Breast epithelium (tissue), 3 donors: ENCODE data around the gene EFHC2.

ENCODE experiments used
- POLR2A ChIP-seq: fragments of 450-650 bp; IDR thresholded peaks from one replicate; pipeline ENCODE4 v1.6.1; 2016; ENCODE audit warnings: antibody characterized with exemption, mild to moderate bottlenecking, moderate library complexity
- POLR2AphosphoS5 ChIP-seq, 3 donors: sonication (generic); formaldehyde crosslinking; IDR thresholded peaks; one replicate each; pipeline ENCODE4 v1.6.1; 2017; ENCODE audit warnings: antibody characterized with exemption in 3 of 3
- TF ChIP-seq, protein P1 (sequence below), 3 donors: fragments of 450-650 bp; IDR thresholded peaks; one replicate each; pipeline ENCODE4 v1.5.1; 2016 to 2017; ENCODE audit warnings: antibody characterized with exemption in 3 of 3, mild to moderate bottlenecking in 3 of 3, moderate library complexity in 3 of 3

DNA sequence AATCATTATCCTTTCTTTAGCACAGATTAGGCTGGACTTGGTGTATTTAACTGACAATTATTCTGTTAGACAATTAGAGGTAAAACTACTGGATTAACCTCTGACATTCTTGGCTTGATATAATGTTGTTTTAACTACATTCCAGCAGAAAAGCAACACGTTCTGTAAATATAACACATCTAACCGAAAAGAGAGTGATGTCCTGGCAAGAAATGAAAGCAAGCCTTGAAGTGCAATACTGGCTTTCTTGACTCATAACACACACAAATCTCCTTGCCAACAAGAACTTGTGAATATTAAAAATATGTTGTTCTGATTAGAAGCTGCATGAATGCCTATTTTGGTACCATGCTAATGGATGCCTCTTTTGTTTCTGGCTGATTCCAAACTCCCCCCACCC, 76.4 kb downstream of the EFHC2 start:
- TF ChIP-seq, protein P1, sequence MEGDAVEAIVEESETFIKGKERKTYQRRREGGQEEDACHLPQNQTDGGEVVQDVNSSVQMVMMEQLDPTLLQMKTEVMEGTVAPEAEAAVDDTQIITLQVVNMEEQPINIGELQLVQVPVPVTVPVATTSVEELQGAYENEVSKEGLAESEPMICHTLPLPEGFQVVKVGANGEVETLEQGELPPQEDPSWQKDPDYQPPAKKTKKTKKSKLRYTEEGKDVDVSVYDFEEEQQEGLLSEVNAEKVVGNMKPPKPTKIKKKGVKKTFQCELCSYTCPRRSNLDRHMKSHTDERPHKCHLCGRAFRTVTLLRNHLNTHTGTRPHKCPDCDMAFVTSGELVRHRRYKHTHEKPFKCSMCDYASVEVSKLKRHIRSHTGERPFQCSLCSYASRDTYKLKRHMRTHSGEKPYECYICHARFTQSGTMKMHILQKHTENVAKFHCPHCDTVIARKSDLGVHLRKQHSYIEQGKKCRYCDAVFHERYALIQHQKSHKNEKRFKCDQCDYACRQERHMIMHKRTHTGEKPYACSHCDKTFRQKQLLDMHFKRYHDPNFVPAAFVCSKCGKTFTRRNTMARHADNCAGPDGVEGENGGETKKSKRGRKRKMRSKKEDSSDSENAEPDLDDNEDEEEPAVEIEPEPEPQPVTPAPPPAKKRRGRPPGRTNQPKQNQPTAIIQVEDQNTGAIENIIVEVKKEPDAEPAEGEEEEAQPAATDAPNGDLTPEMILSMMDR (IDR thresholded peaks at IDR 0.05), result no peak
- no peak for TF ChIP-seq POLR2AphosphoS5 (IDR thresholded peaks at IDR 0.05)
- TF ChIP-seq POLR2A, result no peak
